ENCODE data around the gene ALDH3A2. TPM values are rescaled to one million over a fixed set of nuclear protein-coding genes. Genes with fewer than 3 reads are reported as not detected.
A peak's percentile ranks its signal among the peaks of the same experiment; 100 is the strongest.

The ALDH3A2 gene
- total and polyA plus RNA-seq, 8 donors = 26.8 to 236 (median 106) TPM

DNA sequence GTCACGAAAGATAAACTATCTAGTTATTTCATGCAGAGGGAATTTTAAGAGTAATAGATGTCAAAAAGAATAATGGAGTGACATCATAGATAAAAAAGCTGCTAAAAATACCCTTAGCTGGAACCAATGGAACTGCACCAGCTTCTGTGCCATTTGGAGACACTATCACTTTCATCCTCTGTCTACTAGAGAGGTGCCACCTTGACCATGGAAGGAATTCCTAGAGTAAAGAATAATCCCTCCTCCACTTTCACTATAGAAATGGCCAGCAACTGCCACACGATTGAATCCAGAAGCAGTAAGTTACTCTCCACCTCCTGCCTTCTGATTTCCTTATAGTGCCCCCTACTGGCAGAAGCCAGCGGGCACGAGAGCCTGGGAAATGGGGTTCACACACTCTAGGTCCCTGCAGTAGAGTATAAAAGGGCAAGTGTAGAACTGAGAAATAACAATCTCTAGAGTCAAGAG lies 2.8 kb upstream of the ALDH3A2 start:
- WGBS, 5 donors = 33 to 41% (median 38%) methylated on average over 4 of the region's 4 CpGs
- Histone ChIP-seq H3K27ac (peak overlapping the region in 1 of 5 donors; percentile 18), H3K9me3 (no peaks in the 10 kb centered on the region), H3K4me1 (peaks cover 38 to 54% (median 44%) of the 10 kb centered on the region in 4 donors), H3K27me3 (no peaks in the 10 kb centered on the region), H3K4me3 (no peak overlapping the region), H3K36me3 (no peaks in the 10 kb centered on the region)
- intact Hi-C loops (cut with DNase I; ENCODE audit: low total_unique reads) = no loop called here
- DNase-seq = peak in 1 of 2 donors; percentile 50
- no peak for TF ChIP-seq EP300 (IDR thresholded peaks at IDR 0.05)
- TF ChIP-seq CTCF (IDR thresholded peaks at IDR 0.05) = peak in 3 of 7 experiments; percentile 12 to 34 (median 29)

DNA sequence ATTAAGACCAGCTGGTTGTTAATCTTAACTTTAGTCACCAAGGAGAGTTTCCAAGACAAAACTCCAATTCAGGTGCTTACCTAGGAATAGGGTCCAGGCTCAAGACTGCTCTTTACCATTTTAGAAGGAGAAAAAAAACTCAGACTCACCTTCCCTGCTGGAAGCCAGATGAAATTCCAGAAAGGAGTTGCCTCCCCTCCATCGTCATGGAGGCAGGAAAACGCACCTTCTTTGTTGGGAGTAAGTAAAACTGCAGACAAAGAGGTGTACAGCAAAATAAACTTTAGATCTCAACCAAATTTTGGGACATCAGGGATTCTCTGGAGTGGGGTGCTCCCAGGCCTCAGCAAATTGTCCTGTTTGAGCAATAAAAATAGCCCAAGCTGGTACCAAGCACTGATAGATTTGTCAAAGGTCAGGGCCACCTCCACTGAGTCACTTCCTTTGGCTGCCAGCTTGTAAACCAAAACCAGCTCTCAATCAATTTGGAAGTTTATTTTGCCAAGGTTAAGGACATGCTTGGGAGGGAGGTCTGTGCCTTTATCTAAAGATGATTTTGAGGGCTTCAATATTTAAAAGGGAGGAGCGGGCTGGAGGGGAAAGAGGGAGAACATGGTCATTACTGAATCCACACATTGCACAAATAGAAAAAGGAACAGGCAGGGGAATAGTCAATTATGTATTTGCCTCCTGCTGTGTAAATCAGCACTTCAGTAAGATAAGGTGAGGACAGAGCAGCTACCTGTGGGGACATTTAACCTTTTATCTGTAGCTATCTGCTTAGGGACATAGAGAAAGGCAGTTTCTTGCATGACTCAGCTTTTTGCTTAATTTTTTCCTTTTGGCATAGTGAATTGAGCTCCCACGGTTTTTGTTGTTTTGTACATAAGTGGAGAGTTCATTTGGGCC lies 1.5 kb upstream of the ALDH3A2 start:
- H3K27me3 ChIP-seq = no peaks in the 10 kb centered on the region
- peak overlapping the region; percentile 91 to 98 (median 97) for H3K27ac ChIP-seq
- H3K36me3 ChIP-seq = no peaks in the 10 kb centered on the region
- intact Hi-C loops (cut with DNase I; ENCODE audit: low total_unique reads) = no loop called here
- DNase-seq = peak in 1 of 2 donors; percentile 26
- TF ChIP-seq POLR2AphosphoS5 (IDR thresholded peaks at IDR 0.05) (no peak), POLR2A (IDR thresholded peaks at IDR 0.05) (no peak), EP300 (IDR thresholded peaks at IDR 0.05) (no peak), CTCF (IDR thresholded peaks at IDR 0.05) (no peak)
- no peaks in the 10 kb centered on the region for H3K9me3 ChIP-seq
- 58 to 66% (median 61%) methylated on average over 4 of the region's 4 CpGs for WGBS, 5 donors
- peaks cover 50 to 67% (median 56%) of the 10 kb centered on the region in 4 donors for H3K4me1 ChIP-seq
- H3K4me3 ChIP-seq = peak overlapping the region in 3 of 4 donors; percentile 75 to 90 (median 79)

DNA sequence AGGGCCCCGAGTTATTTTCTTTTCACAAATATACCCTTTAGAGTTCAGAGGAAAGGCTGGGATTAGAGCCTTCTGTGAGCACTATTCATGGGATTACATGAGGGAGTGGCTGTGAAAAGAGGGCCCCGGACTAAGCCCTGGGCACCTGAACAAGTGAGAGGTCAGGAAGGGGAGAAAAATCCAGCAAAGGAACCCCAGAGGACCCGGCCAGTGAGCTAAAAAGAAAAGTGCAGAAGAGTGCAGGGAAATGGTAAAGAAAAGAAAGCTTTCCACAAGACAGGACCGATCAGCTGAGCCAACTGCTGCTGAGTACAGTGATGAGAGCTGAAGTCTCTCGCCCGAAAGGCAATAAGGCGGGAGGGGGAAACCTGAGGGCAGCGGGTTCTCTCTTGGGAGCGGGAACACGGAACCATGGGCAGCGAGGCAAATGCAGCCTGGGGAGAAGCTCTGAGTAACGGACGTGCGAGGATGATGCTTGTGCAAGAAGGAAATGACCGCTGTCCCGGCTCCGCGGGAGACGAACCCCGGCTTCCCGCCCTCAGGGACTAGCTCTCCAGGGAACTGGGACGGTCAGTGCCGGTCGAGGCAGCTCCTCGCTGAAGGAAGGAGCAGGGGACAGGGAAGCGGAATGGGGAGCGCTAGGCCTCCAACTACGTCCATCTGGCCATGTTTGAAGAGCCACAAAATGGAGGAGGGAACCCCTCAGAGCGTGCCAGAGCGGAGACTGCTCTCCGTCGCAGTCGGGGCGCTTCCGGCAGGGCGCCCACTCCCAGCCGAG lies 665 bp upstream of the ALDH3A2 start:
- DNase-seq = peak; percentile 54 to 77
- Histone ChIP-seq H3K9me3 (no peaks in the 10 kb centered on the region), H3K4me1 (peaks cover 57 to 75% (median 64%) of the 10 kb centered on the region in 4 donors), H3K4me3 (peak overlapping the region; percentile 75 to 90 (median 78)), H3K36me3 (peaks cover 0 to 6% (median 2%) of the 10 kb centered on the region in 4 donors), H3K27me3 (no peaks in the 10 kb centered on the region), H3K27ac (peak overlapping the region; percentile 91 to 98 (median 97))
- TF ChIP-seq POLR2A (IDR thresholded peaks at IDR 0.05) (no peak), EP300 (IDR thresholded peaks at IDR 0.05) (no peak), POLR2AphosphoS5 (IDR thresholded peaks at IDR 0.05) (peak in 1 of 3 donors; percentile 26), CTCF (IDR thresholded peaks at IDR 0.05) (no peak)
- intact Hi-C loops (cut with DNase I; ENCODE audit: low total_unique reads) = no loop called here
- 2 to 3% (median 3%) methylated on average over 22 to 37 of the region's 37 CpGs for WGBS, 5 donors

DNA sequence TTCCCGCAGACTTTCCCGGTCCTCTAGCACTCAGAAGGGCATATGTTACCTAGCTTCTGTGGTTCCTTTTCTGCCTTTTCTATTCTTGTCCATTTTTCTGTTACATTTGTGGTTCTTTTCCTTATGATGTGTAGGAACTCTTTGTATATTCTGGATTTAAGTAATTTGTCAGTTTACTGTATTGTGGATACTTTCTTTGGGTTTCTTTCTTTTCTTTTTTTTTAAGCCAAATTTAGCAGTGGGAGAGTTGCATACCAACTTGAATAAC lies 657 bp downstream of the ALDH3A2 start:
- no peaks in the 10 kb centered on the region for H3K9me3 ChIP-seq
- no peak for TF ChIP-seq POLR2A (IDR thresholded peaks at IDR 0.05)
- TF ChIP-seq POLR2AphosphoS5 (IDR thresholded peaks at IDR 0.05) = no peak
- no peak for TF ChIP-seq EP300 (IDR thresholded peaks at IDR 0.05)
- no peak for TF ChIP-seq CTCF (IDR thresholded peaks at IDR 0.05)
- H3K27ac ChIP-seq = peak overlapping the region; percentile 91 to 98 (median 97)
- no peak for DNase-seq
- intact Hi-C loops (cut with DNase I; ENCODE audit: low total_unique reads) = no loop called here
- H3K36me3 ChIP-seq = peaks cover 12 to 19% (median 13%) of the 10 kb centered on the region in 4 donors
- WGBS, 5 donors = 0 to 3% (median 0%) methylated on average over 2 of the region's 2 CpGs
- H3K4me3 ChIP-seq = peak overlapping the region; percentile 75 to 90 (median 78)
- H3K4me1 ChIP-seq = peaks cover 58 to 77% (median 68%) of the 10 kb centered on the region in 4 donors
- no peaks in the 10 kb centered on the region for H3K27me3 ChIP-seq

Measured in stomach (tissue), 9 donors.